Measurements from ENCODE around the gene CASZ1.

Gene CASZ1, protein sequence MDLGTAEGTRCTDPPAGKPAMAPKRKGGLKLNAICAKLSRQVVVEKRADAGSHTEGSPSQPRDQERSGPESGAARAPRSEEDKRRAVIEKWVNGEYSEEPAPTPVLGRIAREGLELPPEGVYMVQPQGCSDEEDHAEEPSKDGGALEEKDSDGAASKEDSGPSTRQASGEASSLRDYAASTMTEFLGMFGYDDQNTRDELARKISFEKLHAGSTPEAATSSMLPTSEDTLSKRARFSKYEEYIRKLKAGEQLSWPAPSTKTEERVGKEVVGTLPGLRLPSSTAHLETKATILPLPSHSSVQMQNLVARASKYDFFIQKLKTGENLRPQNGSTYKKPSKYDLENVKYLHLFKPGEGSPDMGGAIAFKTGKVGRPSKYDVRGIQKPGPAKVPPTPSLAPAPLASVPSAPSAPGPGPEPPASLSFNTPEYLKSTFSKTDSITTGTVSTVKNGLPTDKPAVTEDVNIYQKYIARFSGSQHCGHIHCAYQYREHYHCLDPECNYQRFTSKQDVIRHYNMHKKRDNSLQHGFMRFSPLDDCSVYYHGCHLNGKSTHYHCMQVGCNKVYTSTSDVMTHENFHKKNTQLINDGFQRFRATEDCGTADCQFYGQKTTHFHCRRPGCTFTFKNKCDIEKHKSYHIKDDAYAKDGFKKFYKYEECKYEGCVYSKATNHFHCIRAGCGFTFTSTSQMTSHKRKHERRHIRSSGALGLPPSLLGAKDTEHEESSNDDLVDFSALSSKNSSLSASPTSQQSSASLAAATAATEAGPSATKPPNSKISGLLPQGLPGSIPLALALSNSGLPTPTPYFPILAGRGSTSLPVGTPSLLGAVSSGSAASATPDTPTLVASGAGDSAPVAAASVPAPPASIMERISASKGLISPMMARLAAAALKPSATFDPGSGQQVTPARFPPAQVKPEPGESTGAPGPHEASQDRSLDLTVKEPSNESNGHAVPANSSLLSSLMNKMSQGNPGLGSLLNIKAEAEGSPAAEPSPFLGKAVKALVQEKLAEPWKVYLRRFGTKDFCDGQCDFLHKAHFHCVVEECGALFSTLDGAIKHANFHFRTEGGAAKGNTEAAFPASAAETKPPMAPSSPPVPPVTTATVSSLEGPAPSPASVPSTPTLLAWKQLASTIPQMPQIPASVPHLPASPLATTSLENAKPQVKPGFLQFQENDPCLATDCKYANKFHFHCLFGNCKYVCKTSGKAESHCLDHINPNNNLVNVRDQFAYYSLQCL (N-terminal part only)

DNA sequence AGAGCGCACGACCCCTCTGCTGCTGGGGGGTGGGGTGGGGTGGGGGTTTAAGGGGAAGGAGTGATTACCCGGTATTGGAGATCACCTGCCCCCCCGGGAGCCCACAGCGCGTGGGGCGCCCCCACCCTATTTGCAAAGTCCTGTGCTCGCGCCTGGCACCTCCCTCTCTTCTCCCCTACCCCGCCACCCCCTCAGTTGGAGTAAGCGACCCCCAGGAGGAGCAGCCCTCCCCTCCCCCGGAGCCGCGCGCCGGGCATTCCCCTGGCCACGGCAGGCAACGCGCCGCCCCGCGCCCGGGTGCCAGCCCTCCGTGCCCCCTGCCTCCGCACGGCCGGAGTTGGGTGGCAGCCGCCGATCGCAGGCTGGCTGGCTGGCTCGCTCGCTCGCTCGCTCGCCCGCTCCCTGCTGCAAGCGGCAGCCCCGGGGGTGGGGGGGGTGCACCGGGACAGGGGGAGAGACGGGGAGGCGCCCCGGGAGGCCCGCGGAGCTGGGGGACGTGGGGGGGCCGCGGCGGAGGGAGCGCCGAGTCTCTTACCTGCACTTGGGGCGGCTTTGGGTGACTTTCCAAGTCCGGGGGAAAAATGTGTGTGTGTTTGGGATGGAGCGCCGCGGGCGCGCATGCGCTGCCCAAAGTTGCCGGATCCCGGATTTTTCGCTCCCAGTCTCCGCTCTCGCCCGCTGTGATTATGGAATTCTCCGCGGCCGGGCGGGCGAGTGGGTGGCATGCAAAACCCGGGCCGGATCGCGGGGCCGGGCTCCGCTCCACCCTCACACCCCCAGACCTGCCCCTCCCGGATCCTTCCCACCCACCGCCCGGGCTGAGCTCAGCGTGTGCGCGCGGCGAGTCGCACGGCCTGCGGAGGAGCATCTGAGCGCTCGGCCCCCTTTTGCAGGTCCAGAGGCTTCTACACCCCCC lies at the start of gene CASZ1:
Gene CASZ1 (minus strand): TSS at position 618 of the 916 bp plus-strand sequence. CDS start 102,757 bp downstream, outside the sequence.
- no peak within 1 kb of the TSS for H3K9ac ChIP-seq (ENCODE audit: low read length)
- H3K36me3 ChIP-seq (ENCODE audit: control insufficient read depth, low read depth, low read length) = no peaks in the 10 kb centered on the region
- H3K27me3 ChIP-seq (ENCODE audit: control insufficient read depth, insufficient read depth, low read length) = peaks cover 57% of the 10 kb centered on the region
- H3K9me3 ChIP-seq (ENCODE audit: control insufficient read depth, low read depth, low read length) = no peaks in the 10 kb centered on the region
- peak within 1 kb of the TSS; percentile 62 for H3K4me3 ChIP-seq (ENCODE audit: low read length)
- H3K4me1 ChIP-seq (ENCODE audit: control insufficient read depth, low read depth, low read length) = peaks cover 23% of the 10 kb centered on the region
- no peak within 1 kb of the TSS for H3K27ac ChIP-seq (ENCODE audit: low read length)

DNA sequence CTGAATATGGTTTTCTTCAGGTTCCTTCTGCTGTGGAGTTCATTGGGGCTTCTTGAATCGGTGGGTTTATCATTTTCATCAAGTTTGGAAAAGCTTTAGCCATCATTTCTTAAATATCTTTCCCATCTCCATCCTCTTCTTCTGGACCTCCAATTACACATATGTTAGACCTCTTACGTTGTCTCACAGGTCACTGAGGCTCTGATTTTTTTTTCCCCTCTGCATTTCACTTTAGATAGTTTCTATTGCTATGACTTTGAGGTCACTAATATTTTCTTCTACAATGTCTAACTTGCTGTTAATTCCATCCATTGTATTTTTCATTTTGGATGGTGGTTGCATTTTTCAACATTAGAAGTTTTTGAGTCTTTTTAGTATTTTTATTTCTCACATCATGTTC lies 47.3 kb upstream of the CASZ1 start:
- Histone ChIP-seq H3K36me3 (ENCODE audit: control insufficient read depth, low read depth, low read length) (no peaks in the 10 kb centered on the region), H3K27me3 (ENCODE audit: control insufficient read depth, insufficient read depth, low read length) (no peaks in the 10 kb centered on the region), H3K4me1 (ENCODE audit: control insufficient read depth, low read depth, low read length) (peaks cover 10% of the 10 kb centered on the region), H3K9ac (ENCODE audit: low read length) (no peak overlapping the region), H3K9me3 (ENCODE audit: control insufficient read depth, low read depth, low read length) (peaks cover 6% of the 10 kb centered on the region), H3K4me3 (ENCODE audit: low read length) (no peak overlapping the region), H3K27ac (ENCODE audit: low read length) (no peak overlapping the region)

DNA sequence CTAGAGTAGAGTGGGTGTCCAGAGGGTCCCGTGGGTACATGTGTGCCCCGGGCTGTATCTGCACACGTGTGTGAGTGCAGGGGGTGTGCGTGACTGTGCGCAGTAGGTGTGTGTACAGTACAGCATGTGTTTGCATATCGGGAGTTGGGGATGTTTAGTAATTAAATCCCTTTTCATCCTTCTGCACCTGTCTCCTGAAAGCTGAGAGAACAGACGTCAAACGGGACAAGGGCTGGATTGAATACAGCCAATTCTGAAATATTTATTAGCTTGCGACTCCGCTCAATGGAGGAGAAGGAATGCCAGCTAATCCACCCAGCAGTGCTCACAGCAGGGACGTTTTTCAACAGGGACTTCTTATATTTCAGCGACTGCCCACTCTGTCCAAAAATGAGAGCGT lies 44.7 kb upstream of the CASZ1 start:
- Histone ChIP-seq H3K4me3 (ENCODE audit: low read length) (no peak overlapping the region), H3K9me3 (ENCODE audit: control insufficient read depth, low read depth, low read length) (peaks cover 6% of the 10 kb centered on the region), H3K27ac (ENCODE audit: low read length) (no peak overlapping the region), H3K36me3 (ENCODE audit: control insufficient read depth, low read depth, low read length) (no peaks in the 10 kb centered on the region), H3K4me1 (ENCODE audit: control insufficient read depth, low read depth, low read length) (peaks cover 14% of the 10 kb centered on the region), H3K27me3 (ENCODE audit: control insufficient read depth, insufficient read depth, low read length) (no peaks in the 10 kb centered on the region), H3K9ac (ENCODE audit: low read length) (no peak overlapping the region)

DNA sequence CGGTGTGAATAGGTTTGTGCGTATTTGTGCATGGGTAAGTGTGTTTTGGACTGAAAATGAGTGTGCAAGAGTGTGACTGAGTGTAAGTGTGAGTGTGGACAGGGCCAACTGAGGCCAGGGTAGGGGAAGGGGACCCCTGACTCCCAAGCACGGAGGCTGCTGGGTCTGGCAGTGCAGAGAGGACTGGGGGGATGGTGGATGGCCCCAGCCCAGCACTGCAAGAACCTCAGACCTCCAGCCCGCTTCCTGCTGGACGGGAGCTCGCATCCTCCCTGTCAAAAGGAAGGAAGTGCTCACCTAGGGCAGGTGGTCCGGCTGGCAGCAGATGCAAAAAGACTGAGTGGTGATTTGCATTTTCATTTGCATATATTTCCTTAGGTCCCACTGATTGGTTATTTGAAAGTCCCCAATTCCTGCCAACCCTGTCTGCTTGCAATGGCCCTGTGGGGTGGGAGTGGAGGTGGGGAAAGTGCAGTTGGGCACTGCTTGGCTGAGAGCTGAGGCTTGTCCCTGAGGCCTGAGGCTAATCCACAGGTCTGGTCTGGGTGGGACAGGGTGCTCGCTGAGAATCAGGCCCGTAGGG lies 42.8 kb upstream of the CASZ1 start:
- H3K27ac ChIP-seq (ENCODE audit: low read length) = no peak overlapping the region
- no peaks in the 10 kb centered on the region for H3K27me3 ChIP-seq (ENCODE audit: control insufficient read depth, insufficient read depth, low read length)
- no peak overlapping the region for H3K4me3 ChIP-seq (ENCODE audit: low read length)
- no peak overlapping the region for H3K9ac ChIP-seq (ENCODE audit: low read length)
- peaks cover 6% of the 10 kb centered on the region for H3K9me3 ChIP-seq (ENCODE audit: control insufficient read depth, low read depth, low read length)
- H3K4me1 ChIP-seq (ENCODE audit: control insufficient read depth, low read depth, low read length) = peaks cover 14% of the 10 kb centered on the region
- H3K36me3 ChIP-seq (ENCODE audit: control insufficient read depth, low read depth, low read length) = no peaks in the 10 kb centered on the region

DNA sequence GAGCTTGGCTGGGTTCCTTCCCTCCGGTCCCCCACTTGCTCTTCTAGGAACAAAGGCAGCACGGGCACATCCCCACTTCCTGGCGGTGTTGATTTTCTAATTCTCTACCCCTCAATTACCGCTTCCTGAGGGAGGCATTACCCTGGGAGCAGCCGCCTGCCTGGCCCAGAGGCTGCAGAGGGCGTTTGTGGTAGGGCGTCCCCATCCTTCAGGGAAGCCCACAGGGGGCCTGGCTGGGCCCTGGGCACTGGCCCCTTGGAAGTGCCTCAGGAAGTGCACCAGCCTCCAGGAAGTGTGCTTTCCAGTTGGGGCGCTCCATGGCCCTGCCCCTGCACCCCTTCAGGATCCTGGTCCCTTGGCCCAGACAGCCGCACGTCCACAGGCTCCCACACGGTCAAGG lies 42.1 kb upstream of the CASZ1 start:
- peaks cover 14% of the 10 kb centered on the region for H3K4me1 ChIP-seq (ENCODE audit: control insufficient read depth, low read depth, low read length)
- peaks cover 1% of the 10 kb centered on the region for H3K9me3 ChIP-seq (ENCODE audit: control insufficient read depth, low read depth, low read length)
- H3K36me3 ChIP-seq (ENCODE audit: control insufficient read depth, low read depth, low read length) = no peaks in the 10 kb centered on the region
- no peak overlapping the region for H3K4me3 ChIP-seq (ENCODE audit: low read length)
- H3K27me3 ChIP-seq (ENCODE audit: control insufficient read depth, insufficient read depth, low read length) = no peaks in the 10 kb centered on the region
- H3K9ac ChIP-seq (ENCODE audit: low read length) = no peak overlapping the region
- H3K27ac ChIP-seq (ENCODE audit: low read length) = no peak overlapping the region

DNA sequence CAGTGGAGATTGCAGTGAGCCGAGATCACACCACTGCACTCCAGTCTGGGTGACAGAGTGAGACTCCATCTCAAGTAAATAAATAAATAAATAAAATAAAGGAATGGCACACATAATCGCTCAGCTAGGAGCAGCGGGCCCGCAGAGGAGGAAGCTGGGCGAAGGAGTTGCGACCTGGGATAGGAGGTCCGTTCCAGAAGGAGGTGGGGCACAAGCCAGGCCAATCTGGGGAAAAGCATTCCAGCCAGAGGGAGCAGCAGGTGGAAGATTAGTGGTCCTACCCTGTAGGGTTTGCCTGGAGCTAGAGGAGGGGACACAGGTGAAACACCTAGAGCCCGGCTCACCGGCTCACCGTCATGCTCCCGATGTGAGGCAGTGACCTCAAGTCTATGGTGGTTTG lies 40.3 kb upstream of the CASZ1 start:
- no peak overlapping the region for H3K4me3 ChIP-seq (ENCODE audit: low read length)
- no peak overlapping the region for H3K27ac ChIP-seq (ENCODE audit: low read length)
- H3K4me1 ChIP-seq (ENCODE audit: control insufficient read depth, low read depth, low read length) = peaks cover 14% of the 10 kb centered on the region
- no peaks in the 10 kb centered on the region for H3K36me3 ChIP-seq (ENCODE audit: control insufficient read depth, low read depth, low read length)
- no peak overlapping the region for H3K9ac ChIP-seq (ENCODE audit: low read length)
- H3K27me3 ChIP-seq (ENCODE audit: control insufficient read depth, insufficient read depth, low read length) = no peaks in the 10 kb centered on the region
- no peaks in the 10 kb centered on the region for H3K9me3 ChIP-seq (ENCODE audit: control insufficient read depth, low read depth, low read length)

DNA sequence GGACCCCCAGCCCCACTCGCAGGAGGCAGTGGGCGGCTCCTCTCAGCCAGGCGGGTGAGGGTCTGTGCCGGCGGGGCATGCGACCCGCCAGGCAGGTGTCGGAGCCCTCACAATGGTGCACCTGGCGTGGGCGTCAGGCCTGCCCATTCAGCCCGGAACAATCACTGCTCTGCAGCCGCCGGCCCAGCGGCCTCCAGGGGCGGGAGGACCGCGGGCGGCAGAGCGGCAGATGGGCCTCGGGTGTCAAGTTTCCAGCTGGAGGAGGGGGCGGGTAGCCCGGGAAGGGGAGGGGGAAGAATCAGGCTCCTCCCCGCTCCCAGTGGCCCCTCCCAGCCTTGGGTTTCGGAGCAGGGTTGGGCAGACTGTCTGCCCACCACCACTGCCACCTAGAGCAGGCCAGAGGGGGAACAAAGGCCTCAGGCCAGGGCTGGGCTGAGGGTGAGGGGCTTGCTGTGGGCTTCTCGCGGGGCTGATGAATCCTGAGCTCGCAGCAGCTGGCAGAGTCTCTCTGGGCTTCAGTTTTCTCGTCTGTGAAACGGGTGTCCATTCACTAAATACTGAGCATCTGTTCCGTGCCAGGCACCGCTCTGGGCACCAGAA lies 39.5 kb upstream of the CASZ1 start:
- H3K36me3 ChIP-seq (ENCODE audit: control insufficient read depth, low read depth, low read length) = no peaks in the 10 kb centered on the region
- no peak overlapping the region for H3K9ac ChIP-seq (ENCODE audit: low read length)
- peak overlapping the region; percentile 19 for H3K4me3 ChIP-seq (ENCODE audit: low read length)
- H3K4me1 ChIP-seq (ENCODE audit: control insufficient read depth, low read depth, low read length) = peaks cover 14% of the 10 kb centered on the region
- no peak overlapping the region for H3K27ac ChIP-seq (ENCODE audit: low read length)
- H3K9me3 ChIP-seq (ENCODE audit: control insufficient read depth, low read depth, low read length) = no peaks in the 10 kb centered on the region
- H3K27me3 ChIP-seq (ENCODE audit: control insufficient read depth, insufficient read depth, low read length) = no peaks in the 10 kb centered on the region

DNA sequence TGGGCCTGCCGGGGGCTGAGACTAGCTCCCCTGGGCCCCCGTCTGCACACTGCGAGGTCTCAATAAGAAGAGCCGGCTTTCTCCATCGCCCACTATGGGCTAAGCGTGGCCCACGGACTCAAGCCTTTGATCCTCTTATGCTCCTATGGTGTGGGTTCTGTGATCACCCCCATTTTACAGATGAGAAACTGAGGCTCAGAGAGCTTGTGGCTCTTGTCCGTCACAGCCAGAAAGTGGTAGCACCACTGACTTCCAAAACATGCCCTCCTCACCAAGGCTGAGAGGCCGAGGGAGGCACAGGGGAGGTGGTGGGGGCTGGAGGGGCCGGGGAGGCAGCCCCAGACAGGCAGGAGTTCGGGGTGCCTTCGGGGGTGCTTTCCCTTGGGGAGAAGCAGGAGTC lies 39.0 kb upstream of the CASZ1 start:
- no peak overlapping the region for H3K27ac ChIP-seq (ENCODE audit: low read length)
- peak overlapping the region; percentile 19 for H3K4me3 ChIP-seq (ENCODE audit: low read length)

DNA sequence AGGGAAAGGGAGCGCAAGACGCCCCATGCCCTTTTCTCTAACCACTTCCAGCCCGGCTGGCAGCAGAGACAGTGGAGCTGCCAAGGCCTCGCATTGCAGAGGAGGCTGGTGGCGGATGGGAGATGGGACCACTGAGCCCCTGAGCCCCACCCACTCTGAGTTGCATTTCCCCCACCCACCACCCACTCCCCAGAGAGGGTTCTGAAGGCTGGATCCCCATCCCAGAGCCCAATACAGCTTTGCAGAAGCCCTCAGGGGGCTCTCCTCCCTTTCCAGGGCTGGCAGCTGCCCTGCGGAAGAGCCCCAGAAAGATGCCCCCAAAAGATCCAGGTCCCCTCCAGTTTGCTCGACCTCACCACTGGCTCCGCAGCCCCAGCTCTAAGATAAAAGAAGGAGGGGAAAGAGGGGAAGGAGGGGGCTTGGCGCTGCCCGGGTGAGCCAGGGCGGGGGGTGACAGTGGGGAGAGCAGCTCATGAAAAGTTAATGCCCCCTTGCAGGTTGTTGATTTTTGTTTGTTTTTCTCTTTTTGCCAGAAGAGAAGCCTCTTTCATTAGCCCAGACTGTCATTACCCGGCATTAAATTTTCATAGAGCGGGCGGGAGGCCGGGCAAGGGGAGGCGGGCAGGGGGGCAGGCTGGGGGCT lies 38.4 kb upstream of the CASZ1 start:
- Histone ChIP-seq H3K27ac (ENCODE audit: low read length) (no peak overlapping the region), H3K4me1 (ENCODE audit: control insufficient read depth, low read depth, low read length) (peaks cover 14% of the 10 kb centered on the region), H3K9me3 (ENCODE audit: control insufficient read depth, low read depth, low read length) (no peaks in the 10 kb centered on the region), H3K36me3 (ENCODE audit: control insufficient read depth, low read depth, low read length) (no peaks in the 10 kb centered on the region), H3K27me3 (ENCODE audit: control insufficient read depth, insufficient read depth, low read length) (no peaks in the 10 kb centered on the region), H3K4me3 (ENCODE audit: low read length) (peak overlapping the region; percentile 19), H3K9ac (ENCODE audit: low read length) (no peak overlapping the region)

More for the DNA sequence above, 39.0 kb upstream of the CASZ1 start:
- H3K27me3 ChIP-seq (ENCODE audit: control insufficient read depth, insufficient read depth, low read length) = no peaks in the 10 kb centered on the region
- peaks cover 14% of the 10 kb centered on the region for H3K4me1 ChIP-seq (ENCODE audit: control insufficient read depth, low read depth, low read length)
- no peaks in the 10 kb centered on the region for H3K9me3 ChIP-seq (ENCODE audit: control insufficient read depth, low read depth, low read length)
- H3K36me3 ChIP-seq (ENCODE audit: control insufficient read depth, low read depth, low read length) = no peaks in the 10 kb centered on the region
- no peak overlapping the region for H3K9ac ChIP-seq (ENCODE audit: low read length)

Data from iPS-18a (cell line).